K562 (cell line): ENCODE data around the gene ITLN1. TPM values are rescaled to one million over a fixed set of nuclear protein-coding genes. Genes with fewer than 3 reads are reported as not detected.
A peak's percentile ranks its signal among the peaks of the same experiment; 100 is the strongest.

Experiments
- ATAC-seq: fragments of 200-7000 bp; cut with Tn5 transposase; 3 replicates; pipeline ENCODE4 v1.9.1; 2020; ENCODE audit warnings: moderate library complexity
- BruUV-seq: library from RNA; stranded (reverse); fragments of 400-500 nt; replicated peaks from 2 replicates; lab custom pipeline; 2021; lab: Mats Ljungman, UMichigan
- CTCF ChIA-PET: fragments of 300-600 bp; formaldehyde crosslinking; extraction: SDS; loops from one replicate; lab custom pipeline; 2021; ENCODE audit warnings: low intra/inter-chr PET ratio; lab: Yijun Ruan, JAX
- POLR2A ChIA-PET: fragments of 300-600, 350-650 bp; sonication (Branson Sonifier 250); formaldehyde crosslinking; extraction: SDS; loops from one replicate; lab custom pipeline; 2021; ENCODE audit warnings: antibody characterized with exemption, inconsistent platforms; lab: Yijun Ruan, JAX
- DNase-seq, 4 experiments: peaks; one replicate each; pipeline versions ENCODE4 v3.0.0 to v3.0.0-alpha.2; 2011 to 2018; ENCODE audit warnings: low spot score in 3 of 4, mixed read lengths in 3 of 4; ENCODE audit errors: extremely low read depth in 1 of 4
- FAIRE-seq: peaks from 2 replicates; lab custom pipeline; 2011; peaks lifted over from hg19 to GRCh38; lab: Jason Lieb, UNC
- H2AFZ ChIP-seq: 2 replicates; pipeline ENCODE4 v1.6.0; 2011; ENCODE audit warnings: low read depth, low read length, control low read depth, inconsistent platforms
- H3K27ac ChIP-seq: fragments of 200-600 bp; 3 replicates; pipeline ENCODE4 v1.8.0; 2011; ENCODE audit warnings: low read depth, mild to moderate bottlenecking, control low read depth, inconsistent platforms, low read length, moderate library complexity, mixed read lengths; ENCODE audit errors: extremely low read depth
- H3K27me3 ChIP-seq, 2 experiments: fragments of 300-600 bp in 1 of 2; 2 replicates in 1 of 2; 3 replicates in 1 of 2; pipeline versions ENCODE4 v1.6.0 to v1.8.0; 2011; ENCODE audit warnings: inconsistent platforms in 2 of 2, low read length in 2 of 2, mild to moderate bottlenecking in 1 of 2, mixed read lengths in 1 of 2, moderate library complexity in 1 of 2; ENCODE audit not compliant: control insufficient read depth in 2 of 2, insufficient read depth in 2 of 2
- H3K36me3 ChIP-seq: fragments of 300-600 bp; 3 replicates; pipeline ENCODE4 v1.8.0; 2011; ENCODE audit warnings: mild to moderate bottlenecking, low read length, inconsistent platforms; ENCODE audit not compliant: control insufficient read depth, insufficient read depth
- H3K4me1 ChIP-seq, 2 experiments: fragments of 200-600 bp in 1 of 2; replicated peaks in 1 of 2; 2 replicates in 1 of 2; 3 replicates in 1 of 2; pipeline versions ENCODE4 v1.5.1 to v1.8.0; 2011; ENCODE audit warnings: inconsistent platforms in 2 of 2, low read length in 2 of 2, mild to moderate bottlenecking in 1 of 2, mixed read lengths in 1 of 2, moderate library complexity in 1 of 2; ENCODE audit not compliant: control insufficient read depth in 2 of 2, insufficient read depth in 2 of 2
- H3K4me2 ChIP-seq: 2 replicates; pipeline ENCODE4 v1.6.1; 2011; ENCODE audit warnings: low read length, control low read depth, inconsistent platforms, mixed read lengths; ENCODE audit not compliant: insufficient read depth
- H3K4me3 ChIP-seq: fragments of 200-600 bp; sonication (generic), shearing (Covaris generic); 2 replicates; pipeline ENCODE4 v1.5.1; 2016; ENCODE audit warnings: control low read depth, inconsistent platforms
- H3K79me2 ChIP-seq: fragments of 200-600 bp; 3 replicates; pipeline ENCODE4 v1.8.0; 2011; ENCODE audit warnings: low read length, inconsistent platforms; ENCODE audit not compliant: control insufficient read depth, insufficient read depth
- H3K9ac ChIP-seq, 2 experiments: 2 replicates each; pipeline versions ENCODE4 v1.6.0 to v1.6.1; 2011; ENCODE audit warnings: low read depth in 2 of 2, low read length in 2 of 2, control low read depth in 1 of 2, inconsistent platforms in 1 of 2, mild to moderate bottlenecking in 1 of 2, mixed read lengths in 1 of 2; ENCODE audit not compliant: insufficient read depth in 1 of 2
- H3K9me1 ChIP-seq: one replicate; pipeline ENCODE4 v1.6.0; 2011; ENCODE audit warnings: inconsistent platforms, mild to moderate bottlenecking, low read length, moderate library complexity; ENCODE audit not compliant: control insufficient read depth, insufficient read depth
- H3K9me3 ChIP-seq: replicated peaks from 2 replicates; pipeline ENCODE4 v1.5.1; 2011; ENCODE audit warnings: low read depth, low read length, inconsistent platforms; ENCODE audit not compliant: control insufficient read depth, insufficient read depth
- H4K20me1 ChIP-seq: replicated peaks from 2 replicates; pipeline ENCODE4 v1.6.1; 2011; ENCODE audit warnings: low read length, inconsistent platforms, mixed read lengths; ENCODE audit not compliant: control insufficient read depth, insufficient read depth
- CBFA2T2 ChIP-seq: fragments of 450-650 bp; conservative IDR thresholded peaks from 2 replicates; pipeline ENCODE4 v1.6.1; 2017; ENCODE audit warnings: mild to moderate bottlenecking
- CBX5 ChIP-seq: IDR thresholded peaks from 2 replicates; pipeline ENCODE4 v1.6.1; 2014; ENCODE audit warnings: low read depth, borderline replicate concordance
- GATAD2A ChIP-seq: fragments of 450-650 bp; IDR thresholded peaks from 2 replicates; pipeline ENCODE4 v1.6.1; 2017
- HDAC6 ChIP-seq: IDR thresholded peaks from 2 replicates; pipeline ENCODE4 v1.6.1; 2012; ENCODE audit warnings: low read depth, mild to moderate bottlenecking, control low read depth, inconsistent platforms, low read length, moderate library complexity
- HMG20B ChIP-seq: fragments of 250-450 bp; sonication (Bioruptor Pico); IDR thresholded peaks from 2 replicates; pipeline ENCODE4 v1.5.0; 2021; ENCODE audit warnings: mild to moderate bottlenecking
- KDM2B ChIP-seq: fragments of 250-450 bp; sonication (Bioruptor Pico); IDR thresholded peaks from 2 replicates; pipeline ENCODE4 v1.8.0; 2021; ENCODE audit warnings: mild to moderate bottlenecking, moderate library complexity
- MCM2 ChIP-seq: fragments of 450-650 bp; IDR thresholded peaks from 2 replicates; pipeline ENCODE4 v1.6.1; 2017; ENCODE audit warnings: low read depth, mild to moderate bottlenecking
- MEF2A ChIP-seq: IDR thresholded peaks from 2 replicates; pipeline ENCODE4 v1.6.1; 2011; ENCODE audit warnings: low read depth, mild to moderate bottlenecking, low read length, moderate library complexity; ENCODE audit not compliant: control insufficient read depth
- NCOA2 ChIP-seq, 2 experiments: fragments of 450-650 bp; IDR thresholded peaks; 2 replicates each; pipeline ENCODE4 v1.6.1; 2018; ENCODE audit warnings: mild to moderate bottlenecking in 2 of 2, moderate library complexity in 1 of 2; ENCODE audit not compliant: partially characterized antibody in 2 of 2
- PML ChIP-seq: IDR thresholded peaks from 2 replicates; pipeline ENCODE4 v1.6.1; 2012; ENCODE audit warnings: low read length, inconsistent platforms
- RFX1 ChIP-seq: fragments of 450-650 bp; IDR thresholded peaks from 2 replicates; pipeline ENCODE4 v1.6.1; 2016; ENCODE audit warnings: mild to moderate bottlenecking, moderate library complexity
- TEAD1 ChIP-seq, 2 experiments: fragments of 450-650 bp in 1 of 2; sonication (generic) in 1 of 2; formaldehyde crosslinking; IDR thresholded peaks; 2 replicates each; pipeline versions ENCODE4 v1.4.0 to v1.8.0; 2020 to 2022; ENCODE audit warnings: mild to moderate bottlenecking in 2 of 2, missing genetic modification reagents in 1 of 2
- TSHZ1 ChIP-seq: fragments of 250-450 bp; sonication (Bioruptor Pico); IDR thresholded peaks from 2 replicates; pipeline ENCODE4 v1.4.0; 2020; ENCODE audit warnings: mild to moderate bottlenecking, moderate library complexity
- ZBTB7A ChIP-seq: IDR thresholded peaks from 2 replicates; pipeline ENCODE4 v1.6.1; 2011; ENCODE audit warnings: low read depth, mild to moderate bottlenecking, low read length, moderate library complexity, borderline replicate concordance; ENCODE audit not compliant: control insufficient read depth
- ZFP30 ChIP-seq: fragments of 250-450 bp; sonication (Bioruptor Pico); IDR thresholded peaks from 2 replicates; pipeline ENCODE4 v1.8.0; 2022; ENCODE audit warnings: moderate library complexity, mild to moderate bottlenecking, inconsistent platforms, borderline replicate concordance
- ZNF444 ChIP-seq: fragments of 250-450 bp; sonication (Bioruptor Pico); IDR thresholded peaks from 2 replicates; pipeline ENCODE4 v1.4.0; 2020; ENCODE audit warnings: mild to moderate bottlenecking, moderate library complexity
- ZNF655 ChIP-seq: fragments of 250-450 bp; sonication (Bioruptor Pico); IDR thresholded peaks from 2 replicates; pipeline ENCODE4 v1.5.0; 2021
- WGBS: fragments of 100-300 bp; shearing (Covaris generic); methylation state at CpG from one replicate; pipeline ENCODE4 v1.1.6; 2016; ENCODE audit warnings: low coverage, mixed read lengths; ENCODE audit not compliant: insufficient coverage; ENCODE audit errors: missing lambda C conversion rate; 5-methylcytosine and 5-hydroxymethylcytosine counted together
- in situ Hi-C: fragments of 300-500 bp; cut with MboI; formaldehyde crosslinking; loops from 4 replicates; pipeline ENCODE4 v1.15.0; 2018; ENCODE audit warnings: inconsistent platforms, mixed read lengths
- intact Hi-C: fragments of 100-400 bp; cut with micrococcal nuclease; formaldehyde crosslinking; loops from 2 replicates; pipeline ENCODE4 v1.14.2; 2022
- polyA plus RNA-seq, 8 experiments: library from polyadenylated mRNA; depleted of rRNA in 4 of 8; stranded (reverse) in 5 of 8; unstranded in 3 of 8; fragments of >200 nt; fragmentation: Nextera tagmentation in 2 of 8; fragmentation: Illumina TruSeq in 1 of 8; extraction: Ambion mirVana in 2 of 8; extraction: Trizol in 1 of 8; gene quantifications; 2 replicates each; pipeline versions ENCODE4 v1.2.1 to v1.2.3, GENCODE V29; 2011 to 2014; ENCODE audit warnings: inconsistent platforms in 1 of 8, missing spikeins in 1 of 8
- total RNA-seq, 7 experiments: library from RNA; depleted of rRNA in 6 of 7; stranded (reverse); fragments of >200 nt in 6 of 7; fragmentation: Illumina TruSeq in 2 of 7; extraction: Trizol in 2 of 7; gene quantifications; 2 replicates each; pipeline versions ENCODE4 v1.2.1 to v1.2.3, GENCODE V29; 2011 to 2021; ENCODE audit warnings: low replicate concordance in 1 of 7
- TF ChIP-seq, protein P1 (sequence below): fragments of 250-450 bp; sonication (Bioruptor Pico); IDR thresholded peaks from 2 replicates; pipeline ENCODE4 v1.8.0; 2021; ENCODE audit warnings: mild to moderate bottlenecking, moderate library complexity

Gene ITLN1
- total and polyA plus RNA-seq, 9 of the 15 experiments (the other 6 are each of a cell fraction or from before 2014, with no cell fraction given) = not detected

GRCh38 chr1:160884579-160884978 lies 401 bp downstream of the ITLN1 start:
- Histone ChIP-seq H3K4me1 (0 out of 5 replicates have a peak, but pooled peaks cover 3 to 4% of the 10 kb centered on the region in 2 experiments), H3K36me3 (no peaks in the 10 kb centered on the region), H4K20me1 (no peaks in the 10 kb centered on the region), H3K9ac (no peak overlapping the region), H3K27ac (no peak overlapping the region), H3K9me3 (no peaks in the 10 kb centered on the region), H3K79me2 (no peaks in the 10 kb centered on the region), H3K27me3 (peaks cover 2 to 27% of the 10 kb centered on the region in 2 experiments; a peak in 3 of 5 replicates), H3K9me1 (no peaks in the 10 kb centered on the region), H2AFZ (no peak overlapping the region), H3K4me3 (no peak overlapping the region), H3K4me2 (no peak overlapping the region)
- POLR2A ChIA-PET = no interaction called here
- DNase-seq (peak in 2 of 4 experiments; percentile 17 to 27), FAIRE-seq (peak; percentile 74), ATAC-seq (peak; percentile 82)
- 6% methylated on average over 6 of the region's 6 CpGs for WGBS
- no TSS peak for BruUV-seq
- CTCF ChIA-PET = interaction anchor here (0.6 kb wide), 1 partner anchor 363 kb away, joined by 3 read pairs; no protein-coding TSS in a partner anchor
- in situ Hi-C loops = no loop called here
- intact Hi-C loops = no loop called here
- no peak for TF ChIP-seq TSHZ1
- no peak for TF ChIP-seq TEAD1 (CRISPR knock-in tag; IDR thresholded peaks at IDR 0.05)
- no peak for TF ChIP-seq HMG20B
- no peak for TF ChIP-seq CBFA2T2
- TF ChIP-seq ZNF655 (CRISPR knock-in tag) = no peak
- TF ChIP-seq GATAD2A = no peak
- TF ChIP-seq ZNF444 (CRISPR knock-in tag) = no peak
- no peak for TF ChIP-seq PML
- no peak for TF ChIP-seq ZBTB7A
- TF ChIP-seq CBX5 = no peak
- no peak for TF ChIP-seq MEF2A
- no peak for TF ChIP-seq MCM2
- no peak for TF ChIP-seq ZFP30
- TF ChIP-seq, protein P1, sequence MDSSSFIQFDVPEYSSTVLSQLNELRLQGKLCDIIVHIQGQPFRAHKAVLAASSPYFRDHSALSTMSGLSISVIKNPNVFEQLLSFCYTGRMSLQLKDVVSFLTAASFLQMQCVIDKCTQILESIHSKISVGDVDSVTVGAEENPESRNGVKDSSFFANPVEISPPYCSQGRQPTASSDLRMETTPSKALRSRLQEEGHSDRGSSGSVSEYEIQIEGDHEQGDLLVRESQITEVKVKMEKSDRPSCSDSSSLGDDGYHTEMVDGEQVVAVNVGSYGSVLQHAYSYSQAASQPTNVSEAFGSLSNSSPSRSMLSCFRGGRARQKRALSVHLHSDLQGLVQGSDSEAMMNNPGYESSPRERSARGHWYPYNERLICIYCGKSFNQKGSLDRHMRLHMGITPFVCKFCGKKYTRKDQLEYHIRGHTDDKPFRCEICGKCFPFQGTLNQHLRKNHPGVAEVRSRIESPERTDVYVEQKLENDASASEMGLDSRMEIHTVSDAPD = no peak
- TF ChIP-seq NCOA2 (IDR thresholded peaks at IDR 0.05; ENCODE audit: partially characterized antibody in 2 of 2) = no peak
- TF ChIP-seq KDM2B (CRISPR knock-in tag) = no peak
- TF ChIP-seq HDAC6 = no peak
- TF ChIP-seq RFX1 = peak; percentile 26; the same call in 1 of the 2 replicates
